Measurements from ENCODE around the gene CCDC91.

GRCh38 chr12:28383368-28383767 lies 193.1 kb downstream of the CCDC91 start:
- TF ChIP-seq RARB (CRISPR knock-in tag; IDR thresholded peaks at IDR 0.05): no peak
- TF ChIP-seq ZC3H10 (CRISPR knock-in tag; IDR thresholded peaks at IDR 0.05): no peak
- TF ChIP-seq PATZ1 (CRISPR knock-in tag; IDR thresholded peaks at IDR 0.05; ENCODE audit: borderline replicate concordance): no peak
- TF ChIP-seq TSHZ2 (CRISPR knock-in tag; IDR thresholded peaks at IDR 0.05): no peak
- no peak for TF ChIP-seq CREB5 (CRISPR knock-in tag; IDR thresholded peaks at IDR 0.05; ENCODE audit: low read depth)

Data from SK-N-SH treated with all-trans-retinoic acid at 6 μM for 48 hours (cell line).